HL-60 (cell line): ENCODE data around the gene AIFM1.

ENCODE experiments used
- DNase-seq, 2 experiments: peaks; one replicate each; pipeline ENCODE4 v3.0.0-alpha.2; 2010 to 2020; ENCODE audit warnings: low read depth in 1 of 2, low spot score in 1 of 2
- H3K27ac ChIP-seq: fragments of 250-450 bp; sonication (Bioruptor Pico); replicated peaks from 2 replicates; pipeline ENCODE4 v1.5.1; 2020; ENCODE audit warnings: mild to moderate bottlenecking, moderate library complexity
- H3K27me3 ChIP-seq: fragments of 250-450 bp; sonication (Bioruptor Pico); 2 replicates; pipeline ENCODE4 v1.5.1; 2021; ENCODE audit warnings: mild to moderate bottlenecking, moderate library complexity; ENCODE audit not compliant: insufficient read depth, poor library complexity, severe bottlenecking
- H3K4me3 ChIP-seq: replicated peaks from 2 replicates; pipeline ENCODE4 v1.5.1; 2011; ENCODE audit warnings: mild to moderate bottlenecking, control low read depth, low read length; ENCODE audit not compliant: insufficient read depth
- GABPA ChIP-seq: IDR thresholded peaks from 2 replicates; pipeline ENCODE4 v1.6.1; 2012; ENCODE audit warnings: low read depth
- POLR2AphosphoS5 ChIP-seq: IDR thresholded peaks from 2 replicates; pipeline ENCODE4 v1.6.1; 2012; ENCODE audit warnings: low read depth
- SPI1 ChIP-seq: IDR thresholded peaks from 2 replicates; pipeline ENCODE4 v1.6.1; 2012; ENCODE audit warnings: low read depth, mild to moderate bottlenecking, borderline replicate concordance
- long read RNA-seq: library from polyadenylated mRNA; unstranded; transcript quantifications from one replicate; pipeline ENCODE4 v2.0.0, GENCODE V29; 2020
- TF ChIP-seq, protein P1 (sequence below): IDR thresholded peaks from one replicate; pipeline ENCODE4 v1.5.1; 2011; ENCODE audit warnings: low read length, control low read depth, inconsistent platforms; ENCODE audit not compliant: insufficient read depth
- TF ChIP-seq, protein P2 (sequence below): IDR thresholded peaks from 2 replicates; pipeline ENCODE4 v1.6.1; 2012; ENCODE audit warnings: low read depth; ENCODE audit not compliant: insufficient replicate concordance

The AIFM1 gene
- long read RNA-seq, transcript AIFM1-201 (16 exons, 2,260 nt), result major isoform, 557 of 616 reads
- long read RNA-seq, partial matches to known transcripts, result 11 of 616 reads
- long read RNA-seq, other reads (novel, unspliced or antisense), result 48 of 616 reads

DNA sequence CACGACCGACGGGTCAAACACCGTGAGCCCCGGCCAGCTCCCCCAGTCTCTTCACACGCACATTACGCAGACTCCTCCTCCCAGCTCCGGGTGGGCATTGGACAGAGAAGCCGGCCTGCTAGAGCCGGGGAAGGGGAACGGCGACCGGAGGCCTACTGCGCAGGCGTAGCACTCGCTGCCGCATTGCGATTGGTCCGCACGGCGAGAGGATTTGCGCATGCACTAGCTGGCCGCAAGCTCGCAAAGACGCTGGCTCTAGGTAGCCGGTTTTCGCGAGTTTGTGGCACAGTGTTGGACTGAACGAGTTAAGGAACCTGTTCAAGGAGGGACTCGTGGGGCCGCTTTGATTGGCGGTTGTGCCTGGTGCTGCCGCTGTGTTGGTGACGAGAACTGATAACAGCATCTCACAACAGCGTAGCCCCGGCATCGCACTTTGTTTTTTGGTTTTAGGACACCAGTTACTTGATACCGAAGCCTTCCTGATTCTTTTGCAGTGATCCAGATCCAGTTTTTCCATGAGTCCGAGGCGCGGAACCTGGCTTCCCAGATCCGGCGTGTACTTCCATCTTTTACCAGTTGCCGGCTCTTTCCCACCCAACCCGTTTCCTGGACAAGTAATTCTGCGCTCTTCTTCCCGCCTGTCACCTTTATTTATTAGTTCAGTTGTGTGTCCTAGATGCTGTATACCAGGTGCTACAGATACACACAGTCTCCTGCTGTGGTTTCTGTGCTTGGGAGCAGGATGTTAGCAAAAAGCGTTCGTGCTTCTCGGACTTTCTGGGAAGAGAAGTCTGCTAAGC lies at the start of gene AIFM1:
Gene AIFM1 (minus strand): TSS at position 139 of the 800 bp plus-strand sequence. CDS start 185 bp downstream, outside the sequence.
- TF ChIP-seq SPI1 (peak; percentile 20; the same call in 1 of the 2 replicates), GABPA (0 out of 2 replicates have a peak, but pooled peaks have one; percentile 22)
- TF ChIP-seq, protein P1, sequence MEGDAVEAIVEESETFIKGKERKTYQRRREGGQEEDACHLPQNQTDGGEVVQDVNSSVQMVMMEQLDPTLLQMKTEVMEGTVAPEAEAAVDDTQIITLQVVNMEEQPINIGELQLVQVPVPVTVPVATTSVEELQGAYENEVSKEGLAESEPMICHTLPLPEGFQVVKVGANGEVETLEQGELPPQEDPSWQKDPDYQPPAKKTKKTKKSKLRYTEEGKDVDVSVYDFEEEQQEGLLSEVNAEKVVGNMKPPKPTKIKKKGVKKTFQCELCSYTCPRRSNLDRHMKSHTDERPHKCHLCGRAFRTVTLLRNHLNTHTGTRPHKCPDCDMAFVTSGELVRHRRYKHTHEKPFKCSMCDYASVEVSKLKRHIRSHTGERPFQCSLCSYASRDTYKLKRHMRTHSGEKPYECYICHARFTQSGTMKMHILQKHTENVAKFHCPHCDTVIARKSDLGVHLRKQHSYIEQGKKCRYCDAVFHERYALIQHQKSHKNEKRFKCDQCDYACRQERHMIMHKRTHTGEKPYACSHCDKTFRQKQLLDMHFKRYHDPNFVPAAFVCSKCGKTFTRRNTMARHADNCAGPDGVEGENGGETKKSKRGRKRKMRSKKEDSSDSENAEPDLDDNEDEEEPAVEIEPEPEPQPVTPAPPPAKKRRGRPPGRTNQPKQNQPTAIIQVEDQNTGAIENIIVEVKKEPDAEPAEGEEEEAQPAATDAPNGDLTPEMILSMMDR, result no peak
- H3K27me3 ChIP-seq, result no peaks in the 10 kb centered on the region
- DNase-seq, result peak; percentile 93 to 95
- peak within 1 kb of the TSS; percentile 60 for H3K4me3 ChIP-seq
- H3K27ac ChIP-seq, result peak within 1 kb of the TSS; percentile 84

DNA sequence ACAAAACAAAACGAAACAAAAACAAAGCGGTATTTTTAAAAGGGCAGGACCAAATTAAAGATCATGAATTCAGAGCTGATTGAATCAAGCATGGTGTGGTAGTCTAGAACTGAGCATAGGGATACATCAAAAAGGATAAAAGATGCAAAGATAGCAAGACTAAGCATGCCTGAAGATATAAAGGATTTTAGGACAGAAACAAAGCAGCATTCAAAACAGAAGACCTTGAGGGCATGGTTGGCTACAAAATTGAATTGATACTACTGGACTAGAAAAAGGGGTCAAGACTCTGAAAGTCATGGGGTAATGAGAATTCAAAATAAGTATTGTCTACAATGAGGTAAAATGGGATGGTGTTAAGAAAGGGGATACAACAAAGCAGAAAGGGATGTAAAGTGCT lies 47.7 kb upstream of the AIFM1 start:
- H3K27me3 ChIP-seq, result no peaks in the 10 kb centered on the region
- no peak for DNase-seq

DNA sequence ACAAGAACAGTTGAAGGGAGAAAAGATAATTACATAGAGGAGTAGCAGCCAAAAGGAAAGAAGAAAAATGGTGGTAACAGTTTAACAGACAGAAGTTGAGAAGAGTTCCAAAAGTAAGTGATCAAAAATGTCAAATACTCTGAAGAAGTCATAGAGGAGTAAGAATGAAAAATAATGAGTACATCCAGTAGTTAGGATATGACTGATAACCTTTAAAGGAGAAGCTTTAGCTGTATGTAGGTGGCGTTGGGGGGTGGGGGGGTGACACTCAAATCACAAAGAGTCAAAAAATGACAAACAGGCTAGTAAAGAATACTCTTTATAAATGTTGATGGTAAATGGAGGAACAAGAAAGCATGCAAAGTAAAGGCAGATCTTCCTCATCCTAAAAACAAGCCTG lies 46.7 kb upstream of the AIFM1 start:
- Histone ChIP-seq H3K27me3 (no peaks in the 10 kb centered on the region), H3K4me3 (no peak overlapping the region), H3K27ac (no peak overlapping the region)
- TF ChIP-seq, protein P1, result no peak
- no peak for TF ChIP-seq SPI1
- TF ChIP-seq, protein P2, sequence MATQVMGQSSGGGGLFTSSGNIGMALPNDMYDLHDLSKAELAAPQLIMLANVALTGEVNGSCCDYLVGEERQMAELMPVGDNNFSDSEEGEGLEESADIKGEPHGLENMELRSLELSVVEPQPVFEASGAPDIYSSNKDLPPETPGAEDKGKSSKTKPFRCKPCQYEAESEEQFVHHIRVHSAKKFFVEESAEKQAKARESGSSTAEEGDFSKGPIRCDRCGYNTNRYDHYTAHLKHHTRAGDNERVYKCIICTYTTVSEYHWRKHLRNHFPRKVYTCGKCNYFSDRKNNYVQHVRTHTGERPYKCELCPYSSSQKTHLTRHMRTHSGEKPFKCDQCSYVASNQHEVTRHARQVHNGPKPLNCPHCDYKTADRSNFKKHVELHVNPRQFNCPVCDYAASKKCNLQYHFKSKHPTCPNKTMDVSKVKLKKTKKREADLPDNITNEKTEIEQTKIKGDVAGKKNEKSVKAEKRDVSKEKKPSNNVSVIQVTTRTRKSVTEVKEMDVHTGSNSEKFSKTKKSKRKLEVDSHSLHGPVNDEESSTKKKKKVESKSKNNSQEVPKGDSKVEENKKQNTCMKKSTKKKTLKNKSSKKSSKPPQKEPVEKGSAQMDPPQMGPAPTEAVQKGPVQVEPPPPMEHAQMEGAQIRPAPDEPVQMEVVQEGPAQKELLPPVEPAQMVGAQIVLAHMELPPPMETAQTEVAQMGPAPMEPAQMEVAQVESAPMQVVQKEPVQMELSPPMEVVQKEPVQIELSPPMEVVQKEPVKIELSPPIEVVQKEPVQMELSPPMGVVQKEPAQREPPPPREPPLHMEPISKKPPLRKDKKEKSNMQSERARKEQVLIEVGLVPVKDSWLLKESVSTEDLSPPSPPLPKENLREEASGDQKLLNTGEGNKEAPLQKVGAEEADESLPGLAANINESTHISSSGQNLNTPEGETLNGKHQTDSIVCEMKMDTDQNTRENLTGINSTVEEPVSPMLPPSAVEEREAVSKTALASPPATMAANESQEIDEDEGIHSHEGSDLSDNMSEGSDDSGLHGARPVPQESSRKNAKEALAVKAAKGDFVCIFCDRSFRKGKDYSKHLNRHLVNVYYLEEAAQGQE, result no peak
- TF ChIP-seq POLR2AphosphoS5, result no peak
- no peak for TF ChIP-seq GABPA
- DNase-seq, result no peak

More for the DNA sequence above, 47.7 kb upstream of the AIFM1 start:
- H3K27ac ChIP-seq, result no peak overlapping the region
- TF ChIP-seq POLR2AphosphoS5 (no peak), GABPA (no peak), SPI1 (no peak)
- TF ChIP-seq, protein P1, result no peak
- TF ChIP-seq, protein P2, result no peak
- H3K4me3 ChIP-seq, result no peak overlapping the region
